ENCODE results near the gene ABCA9.
"Not testable (repeated sequence)": the region's sequence is repeated elsewhere in the genome, so short reads cannot be mapped to it uniquely, and the experiment has no call there.

ABCA9 gene

DNA sequence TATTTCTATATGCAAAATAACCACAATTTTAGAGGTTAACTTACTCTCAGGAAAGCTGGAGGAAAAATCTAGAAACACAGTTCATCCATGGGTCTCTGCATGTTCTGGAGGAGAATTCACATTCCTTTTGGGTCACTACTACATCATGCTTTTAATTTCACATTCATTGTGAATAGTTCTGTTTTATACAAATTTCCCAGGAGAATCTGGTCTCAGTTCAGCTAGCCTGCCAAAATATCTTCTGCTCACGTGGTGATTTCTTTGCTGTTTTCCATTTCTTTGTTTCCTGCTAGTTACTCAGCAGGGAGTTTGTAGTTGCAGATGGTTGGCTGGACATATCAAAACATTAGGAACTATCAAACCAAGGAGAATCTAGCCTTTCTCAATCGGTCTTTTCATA lies at the start of gene ABCA9:
Gene ABCA9, minus strand, starts transcription at position 106 of the 400 bp plus-strand sequence. CDS start 9,801 bp downstream, outside the sequence.
- DNase-seq (ENCODE audit: low read depth, low spot score) = no peak

DNA sequence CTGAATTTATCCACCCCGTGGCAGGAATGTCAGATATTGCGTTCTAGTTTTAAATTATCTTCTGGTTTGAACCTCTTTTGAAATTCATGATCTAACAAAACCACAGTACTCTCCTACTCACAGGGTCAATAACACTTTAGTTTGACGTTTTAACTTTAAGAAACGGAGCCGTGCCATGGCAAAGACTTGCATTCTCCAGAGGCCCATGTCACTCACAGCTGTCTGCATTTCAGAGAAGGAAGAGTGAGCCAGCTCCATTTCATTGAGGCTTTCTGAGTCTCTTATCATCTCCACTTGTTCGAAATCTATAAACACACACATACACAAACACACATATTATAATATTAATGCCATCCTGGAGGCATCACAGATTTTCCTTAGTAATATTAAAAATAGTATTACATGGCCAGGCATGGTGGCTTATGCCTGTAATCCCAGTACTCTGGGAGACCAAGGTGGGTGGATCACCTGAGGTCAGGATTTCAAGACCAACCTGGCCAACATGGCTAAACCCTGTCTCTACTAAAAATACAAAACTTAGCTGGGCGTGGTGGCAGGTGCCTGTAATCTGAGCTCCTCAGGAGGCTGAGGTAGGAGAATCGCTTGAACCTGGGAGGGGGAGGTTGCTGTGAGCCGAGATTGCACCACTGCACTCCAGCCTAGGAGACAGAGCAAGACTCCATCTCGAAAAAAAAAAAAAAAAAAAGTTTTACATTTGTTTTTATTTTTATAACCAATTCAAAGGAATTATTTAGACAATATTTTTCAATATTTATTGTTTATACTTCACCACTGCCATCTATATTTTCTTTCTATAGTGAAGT lies 45.4 kb upstream of the ABCA9 start:
- no peak for DNase-seq (ENCODE audit: low read depth, low spot score)

DNA sequence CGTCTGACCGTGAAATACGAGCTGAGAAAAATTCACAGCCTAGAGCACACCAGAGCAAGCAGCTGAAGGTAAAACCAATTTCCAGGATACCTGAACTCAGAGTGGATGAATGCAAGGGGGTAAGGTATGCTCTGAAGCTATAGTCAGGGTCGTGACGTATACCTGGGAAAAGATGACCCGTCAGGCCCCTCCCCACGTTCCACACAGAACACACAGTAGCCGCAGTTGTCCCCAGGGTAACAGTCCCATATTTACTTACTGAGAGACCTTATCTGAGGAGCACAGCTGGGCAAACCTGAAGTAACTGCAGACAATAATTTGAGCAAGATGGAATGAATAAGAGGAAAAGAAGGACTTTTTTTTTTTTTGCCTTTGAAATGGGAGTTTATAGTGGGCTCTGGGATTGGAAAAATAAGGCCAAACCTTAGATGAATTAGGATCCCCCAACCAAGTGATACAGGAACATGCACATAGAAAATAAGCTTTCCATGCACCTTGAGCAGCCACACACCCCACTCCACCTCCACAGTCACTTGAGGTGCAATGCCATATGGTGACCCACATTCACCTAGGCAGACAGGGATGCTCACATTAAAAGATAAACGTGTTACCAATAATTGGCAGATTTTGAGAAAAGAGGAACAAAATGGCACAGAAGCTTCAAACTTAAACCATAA lies 43.0 kb upstream of the ABCA9 start:
- no peak for DNase-seq (ENCODE audit: low read depth, low spot score)

- DNase-seq (ENCODE audit: low read depth, low spot score) = no peak
Observed at GRCh38 chr17:69098625-69099024, 37.9 kb upstream of the ABCA9 start.

DNA sequence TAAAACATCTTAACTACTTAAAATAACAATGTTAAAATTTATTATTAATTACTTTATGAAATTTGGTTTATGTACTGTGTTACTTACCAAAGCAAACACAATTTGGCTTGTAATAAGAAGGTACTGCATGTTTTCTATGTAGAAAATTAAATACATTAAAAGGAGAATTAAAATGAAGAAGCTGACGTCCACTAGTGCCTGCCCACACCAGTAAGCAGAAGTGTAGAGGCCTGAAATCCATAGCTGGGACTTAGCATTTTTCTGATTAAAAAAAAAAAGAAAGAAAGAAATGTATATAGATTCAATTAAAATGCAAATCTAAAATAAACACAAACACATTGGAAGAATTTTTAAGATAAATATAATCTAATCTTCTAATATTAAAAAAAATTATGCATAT lies 35.8 kb upstream of the ABCA9 start:
- no peak for DNase-seq (ENCODE audit: low read depth, low spot score)

- no peak for DNase-seq (ENCODE audit: low read depth, low spot score)
Observed at GRCh38 chr17:69093995-69094394, 33.3 kb upstream of the ABCA9 start.

DNA sequence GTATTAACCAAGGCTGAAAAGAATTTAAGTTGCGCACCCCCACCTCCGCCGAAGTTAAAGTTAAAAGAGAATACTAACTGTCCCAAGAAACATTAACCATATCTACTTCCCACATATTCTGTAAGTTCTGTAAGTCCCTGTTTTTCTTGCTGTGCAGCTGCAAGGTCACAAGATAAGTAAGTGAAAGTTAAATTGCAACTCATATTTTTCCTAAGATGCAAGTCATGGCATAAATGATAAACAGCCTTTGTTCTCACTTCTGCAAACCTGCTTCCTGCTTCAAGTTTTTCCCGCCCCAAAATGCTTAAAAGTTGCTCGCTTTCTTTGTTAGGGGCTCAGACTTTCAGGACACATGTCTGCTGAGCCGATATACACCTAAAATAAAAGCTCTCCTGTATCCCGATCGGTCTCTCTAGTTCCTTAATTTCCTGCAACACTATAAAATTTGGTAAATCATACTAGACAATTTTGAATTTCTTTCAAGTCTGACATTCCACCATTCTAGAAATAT lies 32.6 kb upstream of the ABCA9 start:
- no peak for DNase-seq (ENCODE audit: low read depth, low spot score)

DNA sequence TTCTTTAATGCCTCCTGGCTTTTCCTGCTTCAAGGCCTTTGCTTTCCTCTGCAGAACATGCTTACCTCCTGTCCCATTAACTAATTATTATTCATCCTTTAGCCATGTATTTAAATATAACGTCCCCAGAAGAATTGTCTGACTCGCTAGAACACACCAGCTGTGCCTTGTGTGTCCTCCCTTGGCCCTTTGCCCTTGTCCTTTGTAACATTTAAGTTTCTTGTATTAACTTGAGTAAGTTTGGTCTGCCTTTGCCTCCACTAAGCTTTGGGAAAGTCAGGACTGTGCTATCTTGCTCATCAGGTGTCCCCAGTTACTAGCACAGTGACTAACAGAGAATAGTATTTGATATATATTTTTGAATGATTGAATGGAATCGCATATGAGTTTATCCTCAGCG lies 29.6 kb upstream of the ABCA9 start:
- DNase-seq (ENCODE audit: low read depth, low spot score) = no peak

DNA sequence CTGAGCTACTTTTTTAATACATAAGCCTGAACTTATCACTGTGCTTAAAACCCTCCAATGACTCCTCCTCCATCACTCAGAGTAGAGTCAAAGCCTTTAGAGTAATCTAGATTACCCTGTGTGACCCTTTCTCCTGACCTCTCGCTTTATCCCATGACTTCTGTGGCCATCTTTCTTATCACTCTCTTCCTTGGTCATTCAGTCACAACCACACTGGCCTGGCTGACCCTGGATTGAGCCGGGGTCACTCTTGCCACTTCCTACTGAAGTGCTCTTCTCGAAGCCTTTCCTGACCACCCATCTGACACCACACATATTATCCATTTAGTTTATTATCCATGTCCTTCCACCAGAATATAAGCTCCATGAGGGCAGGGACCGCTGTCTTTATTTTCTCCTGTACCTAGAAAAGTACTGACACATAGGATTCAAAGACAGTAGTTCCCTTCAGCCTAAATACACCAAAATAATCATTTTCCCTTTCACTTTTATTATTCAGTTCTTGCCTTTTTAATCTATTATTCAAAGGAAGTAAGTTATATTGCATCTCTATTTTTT lies 28.0 kb upstream of the ABCA9 start:
- no peak for DNase-seq (ENCODE audit: low read depth, low spot score)

GRCh38 chr17:69086641-69087040 lies 25.9 kb upstream of the ABCA9 start:
- DNase-seq (ENCODE audit: low read depth, low spot score) = no peak

- DNase-seq (ENCODE audit: low read depth, low spot score) = no peak
Observed at GRCh38 chr17:69084911-69085310, 24.2 kb upstream of the ABCA9 start.

DNA sequence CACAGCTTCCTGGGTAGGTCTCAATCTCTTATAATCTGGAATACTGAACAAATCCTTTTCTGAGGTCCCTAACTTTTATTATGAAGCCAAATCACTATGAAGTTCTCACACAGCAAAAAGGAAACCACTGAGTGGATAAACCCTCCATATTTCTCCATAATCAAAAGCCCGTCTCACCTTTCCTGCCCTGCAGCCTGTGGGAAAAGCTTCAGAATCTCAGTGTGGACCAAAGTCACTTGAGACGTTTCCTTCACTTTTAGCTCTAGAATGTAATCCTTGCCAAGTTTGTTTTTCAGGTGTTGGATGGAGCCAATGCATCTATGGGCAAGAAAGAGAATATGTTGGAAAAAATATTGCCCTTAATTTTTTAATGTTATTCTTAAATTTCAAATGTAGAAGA lies 22.0 kb upstream of the ABCA9 start:
- DNase-seq (ENCODE audit: low read depth, low spot score) = no peak

DNA sequence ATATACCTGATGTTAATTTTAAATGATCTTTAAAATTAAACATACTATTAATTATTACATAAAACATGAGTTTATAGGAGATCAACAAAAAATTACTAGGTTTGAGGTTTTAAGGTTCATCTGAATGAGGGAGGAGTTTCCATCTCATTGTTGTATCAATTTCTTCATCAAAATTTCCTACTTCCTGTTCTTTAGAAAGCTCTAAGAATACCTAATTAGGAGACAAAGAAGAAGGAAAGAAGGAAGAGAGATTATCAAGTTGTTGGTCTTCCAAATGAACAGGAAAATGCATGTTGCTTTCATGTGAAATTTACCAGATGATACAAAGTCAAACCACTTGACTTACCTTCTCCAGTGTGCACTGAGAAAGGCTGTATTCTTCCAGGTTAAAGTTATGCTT lies 18.1 kb upstream of the ABCA9 start:
- DNase-seq (ENCODE audit: low read depth, low spot score) = no peak

DNA sequence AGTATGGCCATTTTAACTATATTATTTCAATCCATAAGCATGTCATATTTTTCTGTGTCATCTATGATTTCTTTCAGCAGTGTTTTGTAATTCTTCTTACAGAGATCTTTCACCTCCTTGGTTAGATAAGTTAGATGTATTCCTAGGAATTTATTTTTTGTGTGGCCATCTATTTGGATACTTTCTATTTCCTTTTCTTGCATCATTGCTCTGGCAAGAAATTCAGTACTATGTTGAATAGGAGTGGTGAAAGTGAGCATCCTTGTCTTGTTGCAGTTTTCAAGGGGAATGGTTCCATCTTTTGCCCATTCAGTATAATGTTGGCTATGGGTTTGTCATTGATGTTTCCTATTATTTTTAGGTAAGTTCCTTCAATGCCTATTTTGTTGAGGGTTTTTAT lies 15.1 kb upstream of the ABCA9 start:
- DNase-seq (ENCODE audit: low read depth, low spot score) = no peak

- not testable (repeated sequence) for DNase-seq (ENCODE audit: low read depth, low spot score)
Observed at GRCh38 chr17:69073392-69073791, 12.7 kb upstream of the ABCA9 start.

- not testable (repeated sequence) for DNase-seq (ENCODE audit: low read depth, low spot score)
Observed at GRCh38 chr17:69072803-69073256, 12.1 kb upstream of the ABCA9 start.

DNA sequence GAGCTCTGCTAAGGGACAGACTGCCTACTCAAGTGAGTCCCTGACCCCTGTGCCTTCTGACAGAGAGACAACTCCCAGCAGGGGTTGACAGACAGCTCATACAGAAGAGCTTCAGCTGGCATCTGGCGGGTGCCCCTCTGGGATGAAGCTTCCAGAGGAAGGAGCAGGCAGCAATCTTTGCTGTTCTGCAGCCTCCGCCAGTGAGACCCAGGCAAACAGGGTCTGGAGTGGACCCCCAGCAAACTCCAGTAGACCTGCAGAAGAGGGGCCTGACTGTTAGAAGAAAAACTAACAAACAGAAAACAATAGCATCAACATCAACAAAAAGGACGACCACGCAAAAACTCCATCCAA lies 10.5 kb upstream of the ABCA9 start:
- not testable (repeated sequence) for DNase-seq (ENCODE audit: low read depth, low spot score)

GRCh38 chr17:69070378-69071232 lies 9.9 kb upstream of the ABCA9 start:
- not testable (repeated sequence) for DNase-seq (ENCODE audit: low read depth, low spot score)

DNA sequence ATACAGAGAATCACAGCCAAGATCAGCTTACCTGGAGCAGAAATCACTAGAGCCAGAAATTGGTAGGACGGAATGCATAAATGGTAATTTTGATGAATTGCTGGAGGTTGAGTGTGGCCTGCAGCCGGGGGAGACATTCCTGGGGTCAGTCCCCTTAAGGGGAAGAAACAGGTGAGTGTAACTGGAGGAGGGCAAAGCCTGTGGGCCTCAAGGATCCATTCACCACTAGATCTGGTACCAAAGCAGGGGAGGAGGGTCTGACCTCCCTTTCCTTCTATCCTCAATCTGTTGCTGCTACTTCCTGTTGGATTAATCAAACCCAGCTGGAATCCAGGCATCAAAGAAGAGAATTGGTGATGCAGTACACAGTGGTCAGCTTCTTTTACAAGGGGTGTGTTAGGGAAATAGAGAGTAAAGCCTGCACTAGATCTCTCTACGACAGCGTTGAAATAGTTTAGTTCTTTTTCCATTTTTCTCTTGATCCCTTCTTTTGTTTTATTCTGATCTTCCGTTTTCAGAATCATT lies 8.6 kb upstream of the ABCA9 start:
- DNase-seq (ENCODE audit: low read depth, low spot score) = no peak

GRCh38 chr17:69067274-69068047 lies 6.7 kb upstream of the ABCA9 start:
- no peak for DNase-seq (ENCODE audit: low read depth, low spot score)

GRCh38 chr17:69066482-69066881 lies 5.8 kb upstream of the ABCA9 start:
- no peak for DNase-seq (ENCODE audit: low read depth, low spot score)

Data from activated CD4-positive, CD25-positive, alpha-beta regulatory T cell treated with anti-CD3 and anti-CD28 coated beads, Interleukin-2, amount 50 U/mL, for 16 hours (primary cell).